Activated naive CD8-positive, alpha-beta T cell (primary cell): ENCODE measurements around the gene CEMIP.

Experiments
- H3K27ac Mint-ChIP-seq: one replicate; pipeline ENCODE4 v1.8.0; 2021; ENCODE audit warnings: mixed read lengths
- H3K27me3 Mint-ChIP-seq: one replicate; pipeline ENCODE4 v1.8.0; 2021; ENCODE audit warnings: mixed read lengths
- H3K36me3 Mint-ChIP-seq: one replicate; pipeline ENCODE4 v1.8.0; 2021; ENCODE audit warnings: mixed read lengths
- H3K4me1 Mint-ChIP-seq: one replicate; pipeline ENCODE4 v1.8.0; 2021; ENCODE audit warnings: low read depth, mixed read lengths
- H3K4me3 Mint-ChIP-seq: one replicate; pipeline ENCODE4 v1.8.0; 2021; ENCODE audit warnings: mild to moderate bottlenecking, mixed read lengths
- H3K9me3 Mint-ChIP-seq: one replicate; pipeline ENCODE4 v1.8.0; 2021; ENCODE audit warnings: low read depth, mixed read lengths

Gene CEMIP

DNA sequence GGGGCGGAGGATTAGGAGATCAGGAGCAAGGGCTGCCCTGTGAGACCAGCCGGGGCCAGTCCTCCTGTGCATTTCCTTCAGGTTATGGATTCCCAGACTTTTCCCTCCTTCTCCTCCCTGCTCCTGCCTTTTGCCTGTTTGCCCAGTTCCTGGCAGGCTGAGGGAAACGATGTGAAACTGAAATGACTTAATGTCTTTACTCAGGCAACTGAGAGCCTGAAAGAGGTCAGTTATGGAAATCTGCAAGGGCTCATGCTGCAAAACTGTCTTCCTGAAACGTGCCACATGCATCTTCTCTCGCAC, 153.3 kb downstream of the CEMIP start:
- H3K36me3 Mint-ChIP-seq: peaks cover 23% of the 10 kb centered on the region
- no peak overlapping the region for H3K27ac Mint-ChIP-seq
- no peaks in the 10 kb centered on the region for H3K9me3 Mint-ChIP-seq
- no peak overlapping the region for H3K4me3 Mint-ChIP-seq
- no peaks in the 10 kb centered on the region for H3K4me1 Mint-ChIP-seq
- no peaks in the 10 kb centered on the region for H3K27me3 Mint-ChIP-seq

DNA sequence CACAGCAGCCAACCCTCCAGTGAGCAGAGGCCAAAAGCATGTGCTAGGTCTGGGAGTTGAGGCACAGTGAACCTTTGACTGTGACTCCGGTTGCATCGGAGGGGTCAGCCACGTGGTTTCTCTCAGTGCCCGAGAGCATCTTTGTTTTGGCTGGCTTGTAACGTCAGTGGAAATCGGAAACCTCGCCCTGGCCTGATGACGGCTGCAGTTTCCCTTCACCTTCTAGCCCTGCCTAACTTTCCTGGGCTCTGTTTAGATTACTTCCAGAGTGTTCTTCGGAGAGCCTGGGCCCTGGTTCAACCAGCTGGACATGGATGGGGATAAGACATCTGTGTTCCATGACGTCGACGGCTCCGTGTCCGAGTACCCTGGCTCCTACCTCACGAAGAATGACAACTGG, 153.8 kb downstream of the CEMIP start:
- no peaks in the 10 kb centered on the region for H3K27me3 Mint-ChIP-seq

GRCh38 chr15:80934761-80935221, 155.6 kb downstream of the CEMIP start:
- no peaks in the 10 kb centered on the region for H3K9me3 Mint-ChIP-seq
- H3K36me3 Mint-ChIP-seq: peaks cover 18% of the 10 kb centered on the region
- no peak overlapping the region for H3K27ac Mint-ChIP-seq
- H3K4me3 Mint-ChIP-seq: no peak overlapping the region
- H3K4me1 Mint-ChIP-seq: no peaks in the 10 kb centered on the region
- no peaks in the 10 kb centered on the region for H3K27me3 Mint-ChIP-seq

More for the DNA sequence above, 153.8 kb downstream of the CEMIP start:
- H3K36me3 Mint-ChIP-seq: peaks cover 23% of the 10 kb centered on the region
- no peaks in the 10 kb centered on the region for H3K9me3 Mint-ChIP-seq
- no peak overlapping the region for H3K4me3 Mint-ChIP-seq
- no peaks in the 10 kb centered on the region for H3K4me1 Mint-ChIP-seq
- H3K27ac Mint-ChIP-seq: no peak overlapping the region

DNA sequence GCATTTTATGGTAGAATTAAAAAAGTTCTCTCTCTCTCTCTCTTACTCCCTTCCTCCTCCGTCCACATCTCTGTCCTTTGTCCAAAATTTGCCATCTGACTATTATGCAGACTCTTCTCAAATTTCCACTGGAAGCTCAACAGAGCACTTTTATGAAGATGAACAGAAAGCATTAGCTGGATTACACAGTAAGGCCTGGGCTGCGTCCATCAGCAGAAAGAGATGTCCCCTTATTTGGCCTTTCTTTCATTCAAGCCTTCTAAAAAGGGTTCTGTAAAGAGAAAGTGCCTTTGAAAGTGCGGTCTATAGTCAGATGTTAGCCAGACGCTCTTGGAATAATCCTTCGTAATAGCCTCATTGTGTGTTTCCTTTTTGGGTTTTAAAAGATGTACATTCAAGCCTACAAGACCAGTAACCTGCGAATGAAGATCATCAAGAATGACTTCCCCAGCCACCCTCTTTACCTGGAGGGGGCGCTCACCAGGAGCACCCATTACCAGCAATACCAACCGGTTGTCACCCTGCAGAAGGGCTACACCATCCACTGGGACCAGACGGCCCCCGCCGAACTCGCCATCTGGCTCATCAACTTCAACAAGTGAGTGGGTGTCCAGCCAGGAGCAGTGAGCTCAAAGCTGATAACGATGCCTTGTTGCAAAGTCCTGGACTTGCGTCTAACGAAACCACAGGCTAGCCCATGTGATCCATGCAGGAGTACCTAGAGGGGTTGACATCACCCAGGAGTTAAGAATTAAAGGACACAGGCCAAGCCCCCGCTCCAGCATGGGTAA, 157.3 kb downstream of the CEMIP start:
- H3K36me3 Mint-ChIP-seq: peaks cover 12% of the 10 kb centered on the region
- H3K4me1 Mint-ChIP-seq: no peaks in the 10 kb centered on the region
- no peaks in the 10 kb centered on the region for H3K27me3 Mint-ChIP-seq
- no peak overlapping the region for H3K27ac Mint-ChIP-seq
- H3K9me3 Mint-ChIP-seq: no peaks in the 10 kb centered on the region
- H3K4me3 Mint-ChIP-seq: no peak overlapping the region

DNA sequence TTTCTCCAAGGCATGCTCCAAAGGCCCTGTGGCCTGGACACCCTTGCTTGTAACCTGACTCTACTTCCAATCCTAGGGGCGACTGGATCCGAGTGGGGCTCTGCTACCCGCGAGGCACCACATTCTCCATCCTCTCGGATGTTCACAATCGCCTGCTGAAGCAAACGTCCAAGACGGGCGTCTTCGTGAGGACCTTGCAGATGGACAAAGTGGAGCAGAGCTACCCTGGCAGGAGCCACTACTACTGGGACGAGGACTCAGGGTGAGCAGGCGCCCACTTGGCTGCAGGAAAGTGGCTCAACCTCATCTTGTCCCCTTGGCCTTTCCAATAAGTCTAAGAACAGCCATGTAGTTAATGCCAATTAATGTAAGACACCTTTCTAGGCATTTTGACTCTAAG, 158.5 kb downstream of the CEMIP start:
- Mint-ChIP-seq H3K4me3 (no peak overlapping the region), H3K4me1 (no peaks in the 10 kb centered on the region), H3K36me3 (peaks cover 13% of the 10 kb centered on the region), H3K27me3 (no peaks in the 10 kb centered on the region), H3K27ac (no peak overlapping the region), H3K9me3 (no peaks in the 10 kb centered on the region)

GRCh38 chr15:80939216-80939615, 160.0 kb downstream of the CEMIP start:
- Mint-ChIP-seq H3K9me3 (no peaks in the 10 kb centered on the region), H3K4me3 (no peak overlapping the region), H3K27ac (no peak overlapping the region), H3K4me1 (no peaks in the 10 kb centered on the region), H3K27me3 (no peaks in the 10 kb centered on the region), H3K36me3 (peaks cover 18% of the 10 kb centered on the region)

- H3K27ac Mint-ChIP-seq: no peak overlapping the region
- H3K4me1 Mint-ChIP-seq: no peaks in the 10 kb centered on the region
- H3K36me3 Mint-ChIP-seq: peaks cover 13% of the 10 kb centered on the region
- no peak overlapping the region for H3K4me3 Mint-ChIP-seq
- no peaks in the 10 kb centered on the region for H3K27me3 Mint-ChIP-seq
- no peaks in the 10 kb centered on the region for H3K9me3 Mint-ChIP-seq
Observed at GRCh38 chr15:80940331-80940730, 161.2 kb downstream of the CEMIP start.

DNA sequence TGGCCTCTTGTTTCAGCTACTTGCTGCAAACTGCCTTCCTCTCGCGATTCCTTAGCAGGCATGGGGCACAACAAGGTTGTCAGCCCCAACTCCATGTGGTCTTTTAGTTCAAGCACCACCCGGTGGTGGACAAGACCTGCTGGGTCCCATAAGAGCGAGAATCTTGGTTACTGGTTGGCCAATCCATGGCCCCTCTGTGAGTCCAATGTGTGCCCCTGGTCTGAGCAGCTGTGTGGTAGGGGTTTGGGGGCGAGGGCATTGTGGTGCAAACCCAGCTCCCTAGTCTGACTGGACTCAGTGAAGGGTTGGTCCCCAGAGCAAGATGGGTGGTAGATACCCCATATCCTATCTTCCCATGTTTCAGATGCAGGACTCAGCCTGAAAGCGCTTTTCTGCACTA, 161.7 kb downstream of the CEMIP start:
- H3K4me3 Mint-ChIP-seq: no peak overlapping the region
- H3K36me3 Mint-ChIP-seq: peaks cover 13% of the 10 kb centered on the region
- H3K27me3 Mint-ChIP-seq: no peaks in the 10 kb centered on the region
- no peak overlapping the region for H3K27ac Mint-ChIP-seq
- no peaks in the 10 kb centered on the region for H3K4me1 Mint-ChIP-seq
- H3K9me3 Mint-ChIP-seq: no peaks in the 10 kb centered on the region

- Mint-ChIP-seq H3K9me3 (no peaks in the 10 kb centered on the region), H3K4me3 (no peak overlapping the region), H3K36me3 (peaks cover 15% of the 10 kb centered on the region), H3K4me1 (no peaks in the 10 kb centered on the region), H3K27ac (no peak overlapping the region), H3K27me3 (no peaks in the 10 kb centered on the region)
Observed at GRCh38 chr15:80942266-80942665, 163.1 kb downstream of the CEMIP start.

GRCh38 chr15:80942746-80943565, 163.8 kb downstream of the CEMIP start:
- Mint-ChIP-seq H3K9me3 (no peaks in the 10 kb centered on the region), H3K27ac (no peak overlapping the region), H3K4me1 (no peaks in the 10 kb centered on the region), H3K36me3 (peaks cover 19% of the 10 kb centered on the region), H3K4me3 (no peak overlapping the region), H3K27me3 (no peaks in the 10 kb centered on the region)

DNA sequence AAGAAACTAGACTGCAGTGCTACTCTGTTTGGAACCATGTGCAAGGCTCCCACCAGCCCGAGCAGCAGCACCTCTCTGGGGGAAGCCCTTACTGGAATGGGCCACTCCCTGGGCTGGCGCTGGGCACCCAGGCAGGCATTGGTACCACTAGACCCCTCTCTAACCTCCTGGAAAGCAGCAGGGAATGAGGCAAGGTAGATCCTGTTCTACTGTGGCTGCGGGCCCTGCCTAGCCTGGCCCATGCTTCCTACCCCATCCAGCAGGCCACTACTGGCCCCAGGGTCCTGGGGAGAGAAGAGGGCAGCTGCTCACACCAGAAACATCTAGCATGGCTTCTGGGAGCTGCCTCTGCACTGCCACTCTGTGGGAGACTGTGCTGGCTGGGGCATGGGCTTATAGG, 165.6 kb downstream of the CEMIP start:
- Mint-ChIP-seq H3K27ac (no peak overlapping the region), H3K36me3 (peaks cover 25% of the 10 kb centered on the region), H3K4me3 (no peak overlapping the region), H3K27me3 (no peaks in the 10 kb centered on the region), H3K9me3 (no peaks in the 10 kb centered on the region), H3K4me1 (no peaks in the 10 kb centered on the region)

DNA sequence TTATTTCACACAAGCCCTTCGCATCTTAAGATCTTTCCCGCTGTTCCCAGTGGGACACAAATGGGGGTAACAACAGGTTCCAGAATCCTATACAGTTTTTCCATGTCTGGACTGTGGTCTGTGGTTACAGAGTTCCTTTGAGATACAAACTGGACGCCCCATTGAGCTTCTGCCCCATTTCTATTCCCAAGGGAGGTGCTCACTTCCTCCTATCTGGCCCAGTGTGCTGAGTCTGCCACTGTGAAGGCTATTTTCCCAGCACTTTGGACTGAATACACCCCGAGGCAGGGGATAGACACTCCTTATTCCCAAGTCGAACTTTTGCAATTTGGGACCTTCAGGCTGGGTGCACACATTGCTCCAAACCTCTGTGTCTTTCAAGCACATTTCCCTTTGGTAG, 166.4 kb downstream of the CEMIP start:
- Mint-ChIP-seq H3K27ac (no peak overlapping the region), H3K36me3 (peaks cover 25% of the 10 kb centered on the region), H3K27me3 (no peaks in the 10 kb centered on the region), H3K4me3 (no peak overlapping the region), H3K9me3 (no peaks in the 10 kb centered on the region), H3K4me1 (no peaks in the 10 kb centered on the region)

DNA sequence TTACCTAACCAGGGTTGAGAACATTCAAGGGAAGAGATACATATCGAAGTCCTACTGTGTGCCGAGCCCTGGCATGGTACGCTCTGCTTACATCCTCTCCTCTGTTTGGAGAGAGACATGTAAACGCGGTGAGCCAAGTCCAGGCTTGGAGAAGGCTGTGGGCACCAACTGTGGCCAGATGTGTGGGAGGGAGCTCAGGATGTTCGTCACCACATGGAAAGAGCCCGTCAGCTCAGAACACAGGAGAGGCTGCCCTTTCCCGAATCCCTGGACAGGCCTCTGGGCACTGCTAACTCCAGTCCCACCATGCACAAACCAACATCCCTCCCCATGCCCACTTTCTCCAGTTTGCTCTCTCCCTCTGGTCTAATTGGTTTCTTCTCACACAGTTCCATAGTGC, 167.4 kb downstream of the CEMIP start:
- Mint-ChIP-seq H3K4me3 (no peak overlapping the region), H3K4me1 (no peaks in the 10 kb centered on the region), H3K27ac (no peak overlapping the region), H3K9me3 (no peaks in the 10 kb centered on the region), H3K27me3 (no peaks in the 10 kb centered on the region), H3K36me3 (peaks cover 28% of the 10 kb centered on the region)

DNA sequence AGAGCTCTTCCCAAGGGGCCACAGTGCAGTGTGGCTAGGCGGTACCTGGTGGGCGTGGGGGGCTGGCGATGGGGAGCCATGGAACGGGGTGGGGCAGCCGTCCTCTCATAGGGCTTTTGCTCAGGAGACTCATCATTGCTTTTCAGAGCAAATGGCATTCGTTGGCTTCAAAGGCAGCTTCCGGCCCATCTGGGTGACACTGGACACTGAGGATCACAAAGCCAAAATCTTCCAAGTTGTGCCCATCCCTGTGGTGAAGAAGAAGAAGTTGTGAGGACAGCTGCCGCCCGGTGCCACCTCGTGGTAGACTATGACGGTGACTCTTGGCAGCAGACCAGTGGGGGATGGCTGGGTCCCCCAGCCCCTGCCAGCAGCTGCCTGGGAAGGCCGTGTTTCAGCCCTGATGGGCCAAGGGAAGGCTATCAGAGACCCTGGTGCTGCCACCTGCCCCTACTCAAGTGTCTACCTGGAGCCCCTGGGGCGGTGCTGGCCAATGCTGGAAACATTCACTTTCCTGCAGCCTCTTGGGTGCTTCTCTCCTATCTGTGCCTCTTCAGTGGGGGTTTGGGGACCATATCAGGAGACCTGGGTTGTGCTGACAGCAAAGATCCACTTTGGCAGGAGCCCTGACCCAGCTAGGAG, 169.6 kb downstream of the CEMIP start:
- H3K4me3 Mint-ChIP-seq: no peak overlapping the region
- H3K36me3 Mint-ChIP-seq: peaks cover 31% of the 10 kb centered on the region
- H3K27ac Mint-ChIP-seq: no peak overlapping the region
- H3K27me3 Mint-ChIP-seq: no peaks in the 10 kb centered on the region
- no peaks in the 10 kb centered on the region for H3K9me3 Mint-ChIP-seq
- no peaks in the 10 kb centered on the region for H3K4me1 Mint-ChIP-seq

- peaks cover 31% of the 10 kb centered on the region for H3K36me3 Mint-ChIP-seq
- H3K27ac Mint-ChIP-seq: no peak overlapping the region
- no peaks in the 10 kb centered on the region for H3K9me3 Mint-ChIP-seq
- no peak overlapping the region for H3K4me3 Mint-ChIP-seq
- H3K27me3 Mint-ChIP-seq: no peaks in the 10 kb centered on the region
- no peaks in the 10 kb centered on the region for H3K4me1 Mint-ChIP-seq
Observed at GRCh38 chr15:80949756-80950155, 170.6 kb downstream of the CEMIP start.
